RKO (cell line): ENCODE data around the gene MAGI1.
"Not testable (repeated sequence)": the region's sequence is repeated elsewhere in the genome, so short reads cannot be mapped to it uniquely, and the experiment has no call there.

Source experiments
- DNase-seq: peaks from one replicate; pipeline ENCODE4 v3.0.0-alpha.2; 2016; ENCODE audit warnings: low spot score

MAGI1 gene

DNA sequence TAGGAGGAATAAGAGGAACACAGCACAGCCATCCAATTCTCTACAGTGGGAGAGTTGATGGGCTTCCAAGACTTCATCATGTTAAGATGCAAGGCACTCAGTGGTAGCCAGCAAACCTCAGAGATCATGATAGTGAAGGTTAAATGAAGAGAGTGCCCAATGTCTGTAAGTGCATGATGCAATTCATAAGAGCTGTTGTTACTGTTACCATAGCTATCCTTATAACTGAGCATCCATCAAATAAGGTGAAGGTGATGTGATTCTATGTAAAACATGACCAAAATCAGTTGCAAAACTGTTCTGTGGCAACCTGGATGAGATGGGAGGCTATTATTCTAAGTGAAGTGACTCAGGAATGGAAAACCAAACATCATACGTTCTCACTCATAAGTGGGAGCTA lies 289.7 kb downstream of the MAGI1 start:
- no peak for DNase-seq

GRCh38 chr3:65748326-65748725 lies 290.4 kb downstream of the MAGI1 start:
- no peak for DNase-seq

- no peak for DNase-seq
Observed at GRCh38 chr3:65746848-65747247, 291.9 kb downstream of the MAGI1 start.

DNA sequence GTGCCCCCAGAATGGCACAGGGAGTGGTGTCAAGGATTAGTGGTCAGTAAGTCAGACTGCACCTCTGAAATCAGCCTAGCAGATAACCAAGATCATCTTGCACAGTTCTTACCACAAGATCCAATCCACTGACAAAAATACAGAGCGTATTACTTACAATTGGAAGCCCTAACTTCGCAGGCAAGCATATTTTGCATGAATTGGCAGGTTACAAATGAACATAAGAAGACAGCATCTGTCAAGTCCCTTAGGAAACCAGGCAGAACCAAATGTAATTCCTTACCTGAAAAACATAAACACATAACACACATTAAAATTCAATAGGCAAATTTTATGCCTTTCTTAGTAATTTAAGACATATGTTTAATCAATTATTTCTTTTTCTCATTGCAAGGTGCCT lies 293.4 kb downstream of the MAGI1 start:
- DNase-seq = no peak

GRCh38 chr3:65742914-65743313 lies 295.8 kb downstream of the MAGI1 start:
- DNase-seq = no peak

DNA sequence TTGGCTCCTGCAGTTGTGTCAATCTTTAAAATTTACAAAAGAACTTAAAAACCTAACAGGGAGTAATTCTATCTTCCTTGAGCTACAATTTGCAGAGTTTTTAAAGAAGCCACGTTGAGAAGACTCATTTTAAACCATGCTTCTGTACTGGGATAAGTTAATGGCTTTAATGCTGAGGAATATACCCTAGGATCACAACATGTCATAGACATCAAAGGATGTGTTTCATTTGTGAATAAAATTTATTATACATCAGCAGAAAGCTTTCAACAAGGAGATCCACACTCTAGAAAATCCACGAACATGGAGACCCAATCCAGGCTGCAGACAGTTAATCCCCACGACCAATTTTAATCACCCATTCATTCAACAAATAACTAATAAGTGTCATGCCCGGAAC lies 297.2 kb downstream of the MAGI1 start:
- no peak for DNase-seq

- DNase-seq = no peak
Observed at GRCh38 chr3:65739901-65740541, 298.7 kb downstream of the MAGI1 start.

DNA sequence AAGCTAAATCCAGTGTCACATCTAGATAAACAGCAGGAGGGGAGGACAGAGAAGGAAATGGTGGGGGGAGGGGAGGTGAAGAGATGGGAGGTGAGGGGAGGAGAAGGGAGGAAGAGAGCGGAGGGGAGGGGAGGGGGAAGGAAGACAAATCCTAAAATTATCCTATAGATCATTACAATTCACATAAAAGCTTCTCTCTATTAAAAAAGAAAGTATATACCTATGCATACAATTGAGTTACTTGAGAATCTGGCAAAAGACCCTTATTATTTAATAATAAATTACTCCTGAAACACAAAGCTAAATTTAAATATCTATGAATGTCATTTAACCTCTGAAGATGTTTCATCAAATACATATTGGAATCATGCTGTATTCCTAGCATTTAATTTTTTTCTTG lies 303.9 kb downstream of the MAGI1 start:
- no peak for DNase-seq

DNA sequence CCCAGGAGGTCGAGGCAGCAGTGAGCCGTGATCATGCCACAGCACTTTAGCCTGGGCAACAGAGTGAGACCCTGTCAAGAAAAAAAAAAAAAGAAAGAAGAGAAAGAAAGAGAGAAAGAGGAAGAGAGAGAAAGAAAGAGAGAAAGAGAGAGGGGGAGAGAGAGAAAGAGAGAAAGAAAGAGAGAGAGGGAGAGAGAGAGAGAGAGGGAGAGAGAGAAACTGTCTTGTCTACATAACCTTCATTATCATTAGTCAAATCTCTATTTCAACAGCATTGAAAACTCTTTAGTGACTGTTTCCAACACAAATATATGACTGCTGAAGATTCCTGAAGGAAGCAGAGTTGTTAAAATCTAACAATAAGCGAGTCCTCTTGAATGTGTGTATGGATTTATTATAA lies 304.3 kb downstream of the MAGI1 start:
- no peak for DNase-seq

DNA sequence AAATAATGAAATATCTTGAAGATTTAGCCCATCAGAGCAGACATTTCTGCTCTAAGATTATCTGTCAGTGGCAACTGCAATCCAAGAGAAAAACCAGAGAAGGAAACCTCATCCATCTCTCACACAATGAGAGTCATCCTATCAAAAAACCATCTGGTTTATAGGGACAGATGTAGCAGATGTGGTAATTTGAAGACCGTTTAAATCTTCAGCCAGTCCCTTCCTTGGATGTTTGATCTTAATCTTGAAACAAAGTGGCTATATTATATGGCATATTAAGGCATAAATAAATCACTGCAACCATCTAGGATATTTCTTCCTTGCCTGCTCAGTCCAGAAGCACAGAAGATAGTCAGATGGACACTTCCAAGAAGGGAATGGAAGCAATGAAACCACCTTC lies 305.3 kb downstream of the MAGI1 start:
- DNase-seq = no peak

DNA sequence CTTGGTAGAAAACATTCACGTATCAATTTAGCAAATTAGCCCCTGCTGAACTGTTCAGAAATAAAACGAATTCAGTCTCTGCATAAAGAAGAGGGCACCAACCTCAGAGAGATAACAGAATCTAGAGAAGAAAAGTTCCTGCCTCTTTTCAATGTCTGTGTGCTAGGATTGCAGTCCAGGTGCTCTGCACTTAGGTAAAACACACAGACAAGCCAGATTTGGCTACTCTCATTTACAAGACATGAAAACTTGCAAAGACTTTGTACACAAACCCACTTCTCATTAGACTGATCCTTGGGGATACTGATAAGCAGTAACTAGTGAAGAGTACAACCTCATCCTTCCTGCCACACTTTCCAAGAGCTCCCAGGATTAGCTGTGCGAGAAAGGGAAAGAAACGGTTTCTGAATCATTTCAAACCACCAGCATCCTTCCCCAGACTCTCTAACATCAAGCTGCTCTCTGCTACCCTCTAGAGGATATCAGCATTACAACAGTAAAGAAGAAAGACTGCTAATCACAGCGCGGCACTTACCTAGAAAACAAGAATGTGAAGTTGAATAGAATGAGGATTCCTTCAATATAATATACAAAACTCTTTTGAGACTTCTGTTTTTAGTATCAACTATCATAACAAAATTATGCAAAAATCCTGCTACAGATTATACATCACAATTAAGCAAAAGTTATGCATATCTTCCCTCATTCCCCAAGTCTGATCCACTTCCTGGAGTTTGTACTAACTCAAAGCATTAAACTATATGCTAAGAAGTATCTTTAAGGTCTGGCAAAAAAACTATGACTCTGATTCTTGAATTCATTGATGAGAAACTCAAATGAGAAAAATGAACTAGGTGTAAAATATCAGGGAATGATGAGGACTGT lies 306.4 kb downstream of the MAGI1 start:
- peak; percentile 77 for DNase-seq

GRCh38 chr3:65730449-65730848 lies 308.3 kb downstream of the MAGI1 start:
- DNase-seq = no peak

GRCh38 chr3:65729973-65730372 lies 308.7 kb downstream of the MAGI1 start:
- DNase-seq = no peak

DNA sequence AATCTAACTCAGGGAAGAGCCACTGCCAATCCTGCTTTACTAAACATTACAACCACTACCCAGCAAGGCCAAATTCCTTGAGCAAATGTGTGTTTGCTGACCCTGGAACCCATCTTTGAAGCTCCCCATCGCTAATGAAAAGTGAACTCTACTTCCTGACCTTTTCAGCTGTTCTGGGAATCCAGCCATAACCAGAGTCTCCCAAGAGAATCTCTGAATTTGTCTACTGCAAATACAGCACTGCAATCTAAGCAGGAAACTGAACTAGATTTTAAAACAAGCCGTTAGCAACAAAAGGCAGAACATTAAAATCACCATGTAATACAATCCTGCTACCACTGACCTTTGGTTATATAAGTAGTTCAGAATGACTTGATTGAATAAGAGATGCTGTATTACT lies 309.2 kb downstream of the MAGI1 start:
- no peak for DNase-seq

GRCh38 chr3:65728138-65728537 lies 310.6 kb downstream of the MAGI1 start:
- DNase-seq = no peak

- no peak for DNase-seq
Observed at GRCh38 chr3:65723985-65724384, 314.7 kb downstream of the MAGI1 start.

DNA sequence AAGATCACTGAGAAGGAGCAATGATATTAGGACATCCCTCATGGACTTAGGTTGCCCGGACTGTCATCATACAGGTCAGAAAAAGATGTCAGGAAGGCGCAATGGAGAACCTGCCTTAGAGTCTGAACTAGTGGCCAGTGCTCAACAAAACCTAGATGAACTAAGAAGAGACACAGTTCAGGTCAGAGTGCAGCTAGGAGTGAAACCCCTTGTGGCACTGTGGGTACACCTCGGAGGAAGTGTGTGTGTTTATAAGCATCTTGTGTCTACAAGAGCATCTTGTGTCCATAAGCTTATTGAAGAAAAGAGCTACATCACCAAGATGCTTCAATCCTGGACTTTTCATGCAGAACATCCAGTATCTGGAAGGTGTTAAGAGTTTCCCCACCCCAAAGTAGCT lies 315.7 kb downstream of the MAGI1 start:
- DNase-seq = no peak

GRCh38 chr3:65720989-65721737 lies 317.6 kb downstream of the MAGI1 start:
- no peak for DNase-seq

DNA sequence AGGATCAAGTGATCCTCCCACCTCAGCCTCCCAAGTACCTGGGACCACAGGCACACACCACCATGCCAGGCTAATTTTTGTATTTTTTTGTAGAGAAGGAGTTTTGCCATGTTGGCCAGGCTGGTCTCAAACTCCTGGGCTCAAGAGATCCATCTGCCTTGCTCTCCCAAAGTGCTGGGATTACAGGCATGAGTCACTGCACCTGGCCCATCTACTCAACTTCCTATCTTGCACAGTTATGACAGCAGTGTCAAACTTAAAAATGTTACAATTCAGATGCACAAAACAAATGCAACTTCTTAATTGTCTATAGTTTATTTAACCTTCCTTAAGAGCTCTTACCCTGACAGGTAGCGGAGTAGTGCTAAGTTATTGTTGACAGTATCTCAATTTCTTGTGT lies 319.1 kb downstream of the MAGI1 start:
- not testable (repeated sequence) for DNase-seq

- DNase-seq = no peak
Observed at GRCh38 chr3:65717676-65718346, 320.9 kb downstream of the MAGI1 start.

GRCh38 chr3:65716071-65716751 lies 322.5 kb downstream of the MAGI1 start:
- DNase-seq = no peak

GRCh38 chr3:65714134-65714533 lies 324.6 kb downstream of the MAGI1 start:
- no peak for DNase-seq
